ENCODE measurements around the gene ZNF697.

Gene ZNF697

GRCh38 chr1:119688810-119689209, 40.7 kb upstream of the ZNF697 start:
- Histone ChIP-seq H2AFZ (ENCODE audit: insufficient read depth, low read length, poor library complexity) (no peak overlapping the region), H3K4ac (ENCODE audit: low read depth, low read length) (no peak overlapping the region), H3K14ac (ENCODE audit: low read length) (no peak overlapping the region), H4K12ac (ENCODE audit: low read depth, low read length) (no peak overlapping the region), H3K79me1 (ENCODE audit: low read length) (no peaks in the 10 kb centered on the region), H3K23ac (ENCODE audit: low read length) (no peak overlapping the region), H4K91ac (ENCODE audit: low read depth, low read length) (no peak overlapping the region), H2BK120ac (ENCODE audit: insufficient read depth, low read length, poor library complexity) (no peak overlapping the region), H3K9ac (ENCODE audit: low read length) (no peak overlapping the region), H2BK12ac (ENCODE audit: low read length) (no peak overlapping the region), H3K79me2 (ENCODE audit: control insufficient read depth, insufficient read depth, low read length, poor library complexity) (no peaks in the 10 kb centered on the region), H4K8ac (ENCODE audit: low read depth, low read length) (no peak overlapping the region), H2BK5ac (ENCODE audit: low read depth, low read length, poor library complexity) (no peak overlapping the region), H3K36me3 (ENCODE audit: control insufficient read depth in 1 of 2, insufficient read depth in 2 of 2, low read length in 2 of 2) (no peaks in the 10 kb centered on the region), H2AK5ac (ENCODE audit: low read length) (no peak overlapping the region), H3K18ac (ENCODE audit: low read length) (no peak overlapping the region), H3K27ac (ENCODE audit: low read depth, low read length) (no peak overlapping the region), H3K4me2 (ENCODE audit: low read length) (no peak overlapping the region), H3K4me3 (ENCODE audit: low read depth, low read length) (no peak overlapping the region), H3K27me3 (ENCODE audit: insufficient read depth, low read length) (no peaks in the 10 kb centered on the region), H3K9me3 (ENCODE audit: insufficient read depth, low read depth, low read length) (no peaks in the 10 kb centered on the region), H3K4me1 (ENCODE audit: control insufficient read depth in 1 of 2, insufficient read depth in 2 of 2, low read length in 2 of 2) (peaks cover 0 to 3% of the 10 kb centered on the region in 2 experiments)
- peak; percentile 77 to 88 for DNase-seq

- Histone ChIP-seq H4K91ac (ENCODE audit: low read depth, low read length) (no peak overlapping the region), H3K79me1 (ENCODE audit: low read length) (no peaks in the 10 kb centered on the region), H2AFZ (ENCODE audit: insufficient read depth, low read length, poor library complexity) (no peak overlapping the region), H2BK120ac (ENCODE audit: insufficient read depth, low read length, poor library complexity) (no peak overlapping the region), H3K4me3 (ENCODE audit: low read depth, low read length) (no peak overlapping the region), H2AK5ac (ENCODE audit: low read length) (no peak overlapping the region), H3K36me3 (ENCODE audit: control insufficient read depth in 1 of 2, insufficient read depth in 2 of 2, low read length in 2 of 2) (no peaks in the 10 kb centered on the region), H3K23ac (ENCODE audit: low read length) (no peak overlapping the region), H4K8ac (ENCODE audit: low read depth, low read length) (no peak overlapping the region), H3K4me2 (ENCODE audit: low read length) (no peak overlapping the region), H3K14ac (ENCODE audit: low read length) (no peak overlapping the region), H3K27me3 (ENCODE audit: insufficient read depth, low read length) (no peaks in the 10 kb centered on the region), H3K4ac (ENCODE audit: low read depth, low read length) (no peak overlapping the region), H3K79me2 (ENCODE audit: control insufficient read depth, insufficient read depth, low read length, poor library complexity) (no peaks in the 10 kb centered on the region), H3K4me1 (ENCODE audit: control insufficient read depth in 1 of 2, insufficient read depth in 2 of 2, low read length in 2 of 2) (peaks cover 0 to 3% of the 10 kb centered on the region in 2 experiments), H3K9me3 (ENCODE audit: insufficient read depth, low read depth, low read length) (no peaks in the 10 kb centered on the region), H2BK12ac (ENCODE audit: low read length) (no peak overlapping the region), H2BK5ac (ENCODE audit: low read depth, low read length, poor library complexity) (no peak overlapping the region), H3K18ac (ENCODE audit: low read length) (no peak overlapping the region), H4K12ac (ENCODE audit: low read depth, low read length) (no peak overlapping the region), H3K9ac (ENCODE audit: low read length) (no peak overlapping the region), H3K27ac (ENCODE audit: low read depth, low read length) (peak overlapping the region; percentile 67)
- no CpG with 5 or more reads among the region's 2 CpGs for WGBS (ENCODE audit: extremely low coverage, insufficient coverage, insufficient read length)
- peak in 1 of 2 donors; percentile 52 for DNase-seq
Observed at GRCh38 chr1:119687434-119688079, 39.5 kb upstream of the ZNF697 start.

- Histone ChIP-seq H2AK5ac (ENCODE audit: low read length) (no peak overlapping the region), H3K23ac (ENCODE audit: low read length) (no peak overlapping the region), H3K36me3 (ENCODE audit: control insufficient read depth in 1 of 2, insufficient read depth in 2 of 2, low read length in 2 of 2) (no peaks in the 10 kb centered on the region), H3K27ac (ENCODE audit: low read depth, low read length) (no peak overlapping the region), H2BK12ac (ENCODE audit: low read length) (no peak overlapping the region), H3K9me3 (ENCODE audit: insufficient read depth, low read depth, low read length) (no peaks in the 10 kb centered on the region), H3K4me3 (ENCODE audit: low read depth, low read length) (no peak overlapping the region), H3K9ac (ENCODE audit: low read length) (no peak overlapping the region), H4K8ac (ENCODE audit: low read depth, low read length) (no peak overlapping the region), H3K18ac (ENCODE audit: low read length) (no peak overlapping the region), H3K4me2 (ENCODE audit: low read length) (no peak overlapping the region), H3K27me3 (ENCODE audit: insufficient read depth, low read length) (no peaks in the 10 kb centered on the region), H3K79me1 (ENCODE audit: low read length) (no peaks in the 10 kb centered on the region), H4K12ac (ENCODE audit: low read depth, low read length) (no peak overlapping the region), H3K4me1 (ENCODE audit: control insufficient read depth in 1 of 2, insufficient read depth in 2 of 2, low read length in 2 of 2) (peaks cover 0 to 3% of the 10 kb centered on the region in 2 experiments), H2AFZ (ENCODE audit: insufficient read depth, low read length, poor library complexity) (no peak overlapping the region), H3K79me2 (ENCODE audit: control insufficient read depth, insufficient read depth, low read length, poor library complexity) (no peaks in the 10 kb centered on the region), H2BK5ac (ENCODE audit: low read depth, low read length, poor library complexity) (no peak overlapping the region), H4K91ac (ENCODE audit: low read depth, low read length) (no peak overlapping the region), H2BK120ac (ENCODE audit: insufficient read depth, low read length, poor library complexity) (no peak overlapping the region), H3K14ac (ENCODE audit: low read length) (no peak overlapping the region), H3K4ac (ENCODE audit: low read depth, low read length) (no peak overlapping the region)
- WGBS (ENCODE audit: extremely low coverage, insufficient coverage, insufficient read length): no CpG with 5 or more reads among the region's 3 CpGs
- peak in 1 of 2 donors; percentile 73 for DNase-seq
Observed at GRCh38 chr1:119686661-119687060, 38.6 kb upstream of the ZNF697 start.

- no CpG with 5 or more reads among the region's 1 CpG for WGBS (ENCODE audit: extremely low coverage, insufficient coverage, insufficient read length)
- Histone ChIP-seq H3K4ac (ENCODE audit: low read depth, low read length) (no peak overlapping the region), H3K36me3 (ENCODE audit: control insufficient read depth in 1 of 2, insufficient read depth in 2 of 2, low read length in 2 of 2) (no peaks in the 10 kb centered on the region), H3K18ac (ENCODE audit: low read length) (no peak overlapping the region), H3K27ac (ENCODE audit: low read depth, low read length) (no peak overlapping the region), H2BK12ac (ENCODE audit: low read length) (no peak overlapping the region), H3K14ac (ENCODE audit: low read length) (no peak overlapping the region), H3K4me1 (ENCODE audit: control insufficient read depth in 1 of 2, insufficient read depth in 2 of 2, low read length in 2 of 2) (peaks cover 0 to 3% of the 10 kb centered on the region in 2 experiments), H4K91ac (ENCODE audit: low read depth, low read length) (no peak overlapping the region), H3K27me3 (ENCODE audit: insufficient read depth, low read length) (no peaks in the 10 kb centered on the region), H4K8ac (ENCODE audit: low read depth, low read length) (no peak overlapping the region), H3K4me2 (ENCODE audit: low read length) (no peak overlapping the region), H2BK5ac (ENCODE audit: low read depth, low read length, poor library complexity) (no peak overlapping the region), H3K79me2 (ENCODE audit: control insufficient read depth, insufficient read depth, low read length, poor library complexity) (no peaks in the 10 kb centered on the region), H2AFZ (ENCODE audit: insufficient read depth, low read length, poor library complexity) (no peak overlapping the region), H4K12ac (ENCODE audit: low read depth, low read length) (no peak overlapping the region), H3K79me1 (ENCODE audit: low read length) (no peaks in the 10 kb centered on the region), H3K9me3 (ENCODE audit: insufficient read depth, low read depth, low read length) (no peaks in the 10 kb centered on the region), H3K23ac (ENCODE audit: low read length) (no peak overlapping the region), H3K9ac (ENCODE audit: low read length) (no peak overlapping the region), H2AK5ac (ENCODE audit: low read length) (no peak overlapping the region), H3K4me3 (ENCODE audit: low read depth, low read length) (no peak overlapping the region), H2BK120ac (ENCODE audit: insufficient read depth, low read length, poor library complexity) (no peak overlapping the region)
- no peak for DNase-seq
Observed at GRCh38 chr1:119683893-119684292, 35.8 kb upstream of the ZNF697 start.
